Smooth muscle cell (in vitro differentiated cells): ENCODE measurements around the gene SDS. TPM values are rescaled to one million over a fixed set of nuclear protein-coding genes. Genes with fewer than 3 reads are reported as not detected.

ENCODE experiments used
- DNase-seq: peaks from one replicate; lab custom pipeline; 2025; ENCODE audit not compliant: unreplicated experiment; lab: John Stamatoyannopoulos, UW
- H2AFZ ChIP-seq: fragments of 200-600 bp; sonication (generic); 2 replicates; pipeline ENCODE4 v1.6.0; 2016; ENCODE audit warnings: antibody characterized with exemption, low read depth, mild to moderate bottlenecking
- H3F3A ChIP-seq: fragments of 200-600 bp; sonication (generic); 2 replicates; pipeline ENCODE4 v1.6.0; 2017; ENCODE audit warnings: antibody characterized with exemption, low read depth
- H3K27ac ChIP-seq: fragments of 200-600 bp; sonication (generic); 2 replicates; pipeline ENCODE4 v1.5.1; 2016; ENCODE audit warnings: low read depth, mild to moderate bottlenecking
- H3K27me3 ChIP-seq: fragments of 200-600 bp; sonication (generic); 2 replicates; pipeline ENCODE4 v1.6.1; 2016; ENCODE audit warnings: low read depth, mild to moderate bottlenecking
- H3K36me3 ChIP-seq: fragments of 200-600 bp; sonication (generic); 2 replicates; pipeline ENCODE4 v1.5.1; 2016; ENCODE audit warnings: low read depth
- H3K4me1 ChIP-seq: fragments of 200-600 bp; sonication (generic); 2 replicates; pipeline ENCODE4 v1.5.1; 2016; ENCODE audit warnings: low read depth
- H3K4me2 ChIP-seq: fragments of 200-600 bp; sonication (generic); 2 replicates; pipeline ENCODE4 v1.6.0; 2016; ENCODE audit warnings: mild to moderate bottlenecking
- H3K4me3 ChIP-seq: fragments of 200-600 bp; sonication (generic); 2 replicates; pipeline ENCODE4 v1.5.1; 2016; ENCODE audit warnings: mild to moderate bottlenecking
- H3K79me2 ChIP-seq: fragments of 200-600 bp; sonication (generic); 2 replicates; pipeline ENCODE4 v1.6.0; 2016; ENCODE audit warnings: low read depth, mild to moderate bottlenecking
- H3K9ac ChIP-seq: fragments of 200-600 bp; sonication (generic); 2 replicates; pipeline ENCODE4 v1.6.0; 2016; ENCODE audit warnings: low read depth
- H3K9me3 ChIP-seq: fragments of 200-600 bp; sonication (generic); replicated peaks from 2 replicates; pipeline ENCODE4 v1.5.1; 2016; ENCODE audit warnings: low read depth
- H4K20me1 ChIP-seq: fragments of 200-600 bp; sonication (generic); 2 replicates; pipeline ENCODE4 v1.6.0; 2016; ENCODE audit warnings: low read depth
- WGBS: methylation state at CpG from one replicate; pipeline ENCODE4 v1.1.7; 2016; ENCODE audit warnings: low lambda C conversion rate; 5-methylcytosine and 5-hydroxymethylcytosine counted together
- polyA plus RNA-seq: library from polyadenylated mRNA; unstranded; fragments of >200 nt; fragmentation: Nextera tagmentation; extraction: Ambion mirVana; gene quantifications from 2 replicates; pipeline ENCODE4 v1.2.1, GENCODE V29; 2016
- total RNA-seq: library from RNA; depleted of rRNA; stranded (reverse); fragments of >200 nt; gene quantifications from 2 replicates; pipeline ENCODE4 v1.2.3, GENCODE V29; 2014
- TF ChIP-seq, protein P1 (sequence below): fragments of 200-600 bp; sonication (generic); IDR thresholded peaks from 2 replicates; pipeline ENCODE4 v1.5.1; 2017; ENCODE audit warnings: borderline replicate concordance, mild to moderate bottlenecking, antibody characterized with exemption; ENCODE audit not compliant: insufficient read depth, poor library complexity, severe bottlenecking

SDS gene
- total and polyA plus RNA-seq, 2 experiments from 2014 or later, result not detected

DNA sequence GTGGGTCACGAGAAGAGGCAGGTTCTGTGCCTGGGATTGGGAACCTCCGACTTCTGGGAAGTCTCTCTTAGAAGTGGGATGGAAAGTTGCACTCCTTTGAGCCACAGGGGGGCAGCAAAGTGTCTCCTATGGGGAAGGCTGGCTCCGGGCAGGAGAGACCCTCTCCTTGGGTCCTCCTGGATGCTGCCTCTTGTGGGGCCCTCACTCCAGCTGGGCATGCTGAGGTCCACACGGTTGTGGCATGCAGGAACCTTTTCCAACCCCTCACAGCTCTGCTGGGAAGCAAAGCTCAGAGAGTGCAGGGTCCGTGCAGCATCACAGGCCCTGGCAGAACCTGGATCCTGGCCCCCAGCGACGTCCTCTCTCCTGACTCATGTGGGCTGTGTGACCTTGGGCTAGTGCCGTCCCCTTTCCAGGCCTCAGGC lies 35.9 kb upstream of the SDS start:
- peaks cover 13% of the 10 kb centered on the region for H3K27me3 ChIP-seq
- H3K27ac ChIP-seq, result no peak overlapping the region
- H3K4me2 ChIP-seq, result no peak overlapping the region
- no peaks in the 10 kb centered on the region for H3K9me3 ChIP-seq
- no peaks in the 10 kb centered on the region for H3F3A ChIP-seq
- no peaks in the 10 kb centered on the region for H3K36me3 ChIP-seq
- H3K79me2 ChIP-seq, result no peaks in the 10 kb centered on the region
- H4K20me1 ChIP-seq, result no peaks in the 10 kb centered on the region
- H3K9ac ChIP-seq, result no peak overlapping the region
- no peaks in the 10 kb centered on the region for H3K4me1 ChIP-seq
- no peak overlapping the region for H2AFZ ChIP-seq
- H3K4me3 ChIP-seq, result no peak overlapping the region
- TF ChIP-seq, protein P1, sequence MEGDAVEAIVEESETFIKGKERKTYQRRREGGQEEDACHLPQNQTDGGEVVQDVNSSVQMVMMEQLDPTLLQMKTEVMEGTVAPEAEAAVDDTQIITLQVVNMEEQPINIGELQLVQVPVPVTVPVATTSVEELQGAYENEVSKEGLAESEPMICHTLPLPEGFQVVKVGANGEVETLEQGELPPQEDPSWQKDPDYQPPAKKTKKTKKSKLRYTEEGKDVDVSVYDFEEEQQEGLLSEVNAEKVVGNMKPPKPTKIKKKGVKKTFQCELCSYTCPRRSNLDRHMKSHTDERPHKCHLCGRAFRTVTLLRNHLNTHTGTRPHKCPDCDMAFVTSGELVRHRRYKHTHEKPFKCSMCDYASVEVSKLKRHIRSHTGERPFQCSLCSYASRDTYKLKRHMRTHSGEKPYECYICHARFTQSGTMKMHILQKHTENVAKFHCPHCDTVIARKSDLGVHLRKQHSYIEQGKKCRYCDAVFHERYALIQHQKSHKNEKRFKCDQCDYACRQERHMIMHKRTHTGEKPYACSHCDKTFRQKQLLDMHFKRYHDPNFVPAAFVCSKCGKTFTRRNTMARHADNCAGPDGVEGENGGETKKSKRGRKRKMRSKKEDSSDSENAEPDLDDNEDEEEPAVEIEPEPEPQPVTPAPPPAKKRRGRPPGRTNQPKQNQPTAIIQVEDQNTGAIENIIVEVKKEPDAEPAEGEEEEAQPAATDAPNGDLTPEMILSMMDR, result peak; percentile 64
- WGBS, result 42% methylated on average over 8 of the region's 8 CpGs
- peak; percentile 7 for DNase-seq

DNA sequence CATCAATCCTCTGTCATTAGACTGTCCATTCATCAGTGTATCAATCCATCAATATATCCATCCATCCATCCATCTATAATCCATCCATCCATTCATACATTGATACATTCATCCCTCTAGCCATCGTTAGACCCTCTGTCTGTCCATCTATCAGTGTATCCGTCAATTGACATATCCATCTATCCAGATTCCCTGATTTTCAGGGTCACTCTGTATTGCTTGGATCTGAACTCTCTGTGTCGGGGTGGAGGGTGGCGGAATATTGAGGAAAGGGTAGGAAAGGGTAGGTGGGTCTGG lies 35.6 kb upstream of the SDS start:
- Histone ChIP-seq H2AFZ (no peak overlapping the region), H3K27ac (no peak overlapping the region), H3K9me3 (no peaks in the 10 kb centered on the region), H3K36me3 (no peaks in the 10 kb centered on the region), H3K9ac (no peak overlapping the region), H3K4me3 (no peak overlapping the region), H3K4me2 (no peak overlapping the region), H4K20me1 (no peaks in the 10 kb centered on the region), H3K27me3 (peaks cover 13% of the 10 kb centered on the region), H3K4me1 (no peaks in the 10 kb centered on the region), H3K79me2 (no peaks in the 10 kb centered on the region), H3F3A (no peaks in the 10 kb centered on the region)
- 40% methylated on average over 4 of the region's 4 CpGs for WGBS
- DNase-seq, result no peak
- TF ChIP-seq, protein P1, result no peak

DNA sequence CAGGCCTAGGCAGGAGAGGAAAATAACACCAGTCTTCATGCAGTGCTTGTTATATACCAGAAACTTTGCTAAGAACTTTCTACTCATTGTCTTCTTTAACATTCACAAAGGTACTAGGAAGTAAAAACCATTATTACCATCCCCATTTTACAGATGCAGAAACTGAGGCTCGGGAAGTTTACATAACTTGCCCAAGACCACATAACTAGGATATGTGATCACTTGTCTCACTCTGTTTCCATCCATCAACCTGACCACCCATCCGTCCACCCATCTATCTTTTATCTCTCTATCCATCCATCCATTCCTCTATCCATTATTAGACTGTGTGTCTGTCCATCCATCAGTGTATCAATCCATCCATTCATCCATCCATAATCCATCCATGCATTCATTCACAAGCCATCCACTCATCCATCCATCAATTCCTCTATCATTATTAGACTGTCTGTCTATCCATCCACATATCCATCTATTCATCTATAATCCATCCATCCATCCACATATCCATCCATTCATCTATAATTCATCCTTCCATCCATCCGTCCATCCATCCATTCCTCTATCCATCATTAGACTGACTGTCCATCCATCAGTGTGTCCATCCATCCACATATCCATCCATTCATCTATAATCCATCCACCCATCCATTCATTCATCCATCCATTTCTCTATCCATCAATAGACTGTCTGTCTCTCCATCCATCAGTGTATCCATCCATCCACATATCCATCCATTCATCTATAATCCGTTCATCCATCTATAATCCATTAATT lies 35.0 kb upstream of the SDS start:
- H3K79me2 ChIP-seq, result no peaks in the 10 kb centered on the region
- no peaks in the 10 kb centered on the region for H3F3A ChIP-seq
- H3K4me2 ChIP-seq, result no peak overlapping the region
- WGBS, result 70% methylated on average over 4 of the region's 4 CpGs
- no peaks in the 10 kb centered on the region for H4K20me1 ChIP-seq
- no peak overlapping the region for H3K4me3 ChIP-seq
- H3K9ac ChIP-seq, result no peak overlapping the region
- no peaks in the 10 kb centered on the region for H3K36me3 ChIP-seq
- H3K27me3 ChIP-seq, result peaks cover 13% of the 10 kb centered on the region
- no peak overlapping the region for H3K27ac ChIP-seq
- H3K9me3 ChIP-seq, result no peaks in the 10 kb centered on the region
- H3K4me1 ChIP-seq, result no peaks in the 10 kb centered on the region
- no peak for DNase-seq
- TF ChIP-seq, protein P1, result no peak
- no peak overlapping the region for H2AFZ ChIP-seq

DNA sequence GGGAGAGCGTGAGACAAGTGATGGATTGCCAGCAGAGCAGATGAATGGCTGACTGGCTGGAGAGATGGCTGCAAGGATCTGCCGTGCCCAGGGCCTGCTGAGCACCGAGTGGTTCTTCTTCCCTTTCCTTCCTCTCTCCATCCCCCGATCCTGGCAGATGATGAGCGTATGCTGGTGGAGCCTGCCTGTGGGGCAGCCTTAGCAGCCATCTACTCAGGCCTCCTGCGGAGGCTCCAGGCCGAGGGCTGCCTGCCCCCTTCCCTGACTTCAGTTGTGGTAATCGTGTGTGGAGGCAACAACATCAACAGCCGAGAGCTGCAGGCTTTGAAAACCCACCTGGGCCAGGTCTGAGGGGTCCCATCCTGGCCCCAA lies 34.0 kb upstream of the SDS start:
- no peaks in the 10 kb centered on the region for H3K79me2 ChIP-seq
- no peaks in the 10 kb centered on the region for H4K20me1 ChIP-seq
- H3K9ac ChIP-seq, result no peak overlapping the region
- H3K4me3 ChIP-seq, result no peak overlapping the region
- no peaks in the 10 kb centered on the region for H3K4me1 ChIP-seq
- no peaks in the 10 kb centered on the region for H3F3A ChIP-seq
- no peak overlapping the region for H3K4me2 ChIP-seq
- H2AFZ ChIP-seq, result no peak overlapping the region
- peaks cover 13% of the 10 kb centered on the region for H3K27me3 ChIP-seq
- H3K36me3 ChIP-seq, result no peaks in the 10 kb centered on the region
- 85% methylated on average over 9 of the region's 9 CpGs for WGBS
- no peak for DNase-seq
- H3K27ac ChIP-seq, result no peak overlapping the region
- TF ChIP-seq, protein P1, result no peak
- no peaks in the 10 kb centered on the region for H3K9me3 ChIP-seq
